H1 (cell line): ENCODE data around the gene TRIM40. TPM values are rescaled to one million over a fixed set of nuclear protein-coding genes. Genes with fewer than 3 reads are reported as not detected.

Experiments used
- BRCA1 ChIP-seq: IDR thresholded peaks from 2 replicates; pipeline ENCODE4 v1.6.1; 2012; ENCODE audit warnings: low read depth, low read length, improper control_type of control experiment
- POLR2A ChIP-seq, 2 experiments: IDR thresholded peaks; 1 replicate in 1 of 2; 2 replicates in 1 of 2; pipeline ENCODE4 v1.6.1; 2011; ENCODE audit warnings: low read depth in 2 of 2, low read length in 2 of 2, mild to moderate bottlenecking in 2 of 2; ENCODE audit errors: control extremely low read depth in 1 of 2
- SIN3A ChIP-seq, 2 experiments: IDR thresholded peaks in 1 of 2; conservative IDR thresholded peaks in 1 of 2; 2 replicates each; pipeline ENCODE4 v1.6.1; 2011 to 2012; ENCODE audit warnings: low read length in 2 of 2, improper control_type of control experiment in 1 of 2, low read depth in 1 of 2, mild to moderate bottlenecking in 1 of 2
- TEAD4 ChIP-seq: IDR thresholded peaks from 2 replicates; pipeline ENCODE4 v1.6.1; 2012; ENCODE audit warnings: low read depth, low read length, inconsistent platforms, mixed read lengths
- polyA plus RNA-seq, 7 experiments: library from polyadenylated mRNA; depleted of rRNA in 3 of 7; stranded (reverse) in 5 of 7; unstranded in 2 of 7; fragments of >200 nt in 5 of 7; fragments of 200-250 nt in 2 of 7; gene quantifications; 1 replicate in 5 of 7; 2 replicates in 1 of 7; 4 replicates in 1 of 7; pipeline versions ENCODE4 v1.2.1 to v1.2.3, GENCODE V29; 2011 to 2013; ENCODE audit warnings: missing spikeins in 2 of 7, mixed read lengths in 2 of 7
- total RNA-seq: library from RNA; stranded (reverse); fragmentation: NEBNext Ultra II Directional; extraction: Animal tissue kit (Norgen Biotek cat#: 25700); gene quantifications from 2 replicates; pipeline ENCODE4 v1.2.1, GENCODE V29; 2021
- TF ChIP-seq, protein P1 (sequence below): fragments of 300-600 bp; sonication (generic); IDR thresholded peaks from 2 replicates; pipeline ENCODE4 v1.7.1; 2012; ENCODE audit warnings: low read length, moderate library complexity, mild to moderate bottlenecking, inconsistent platforms; ENCODE audit not compliant: insufficient replicate concordance
- TF ChIP-seq, protein P2 (sequence below): IDR thresholded peaks from 2 replicates; pipeline ENCODE4 v1.6.1; 2012; ENCODE audit warnings: inconsistent platforms

Gene TRIM40
- total and polyA plus RNA-seq, 2 of the 8 experiments (the other 6 are each of a cell fraction or from before 2014, with no cell fraction given), result not detected

DNA sequence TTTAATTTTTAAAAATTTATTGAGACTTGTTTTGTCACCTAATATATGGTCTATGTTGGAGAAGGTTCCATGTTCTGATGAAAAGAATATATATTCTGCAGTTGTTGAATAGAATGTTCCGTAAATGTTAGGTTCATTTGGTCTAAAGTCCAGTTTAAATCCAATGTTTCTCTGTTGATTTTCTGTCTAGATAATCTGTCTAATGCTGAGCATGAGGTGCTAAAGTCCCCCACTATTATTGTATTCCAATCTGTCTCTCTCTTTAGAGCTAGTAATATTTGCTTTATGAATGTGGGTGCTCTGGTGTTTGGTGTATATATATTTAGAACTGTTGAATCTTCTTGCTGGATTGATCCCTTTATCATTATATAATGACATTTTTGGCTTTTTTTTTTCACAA lies 42.9 kb downstream of the TRIM40 start (continued):
- TF ChIP-seq BRCA1, result no peak
- no peak for TF ChIP-seq SIN3A (conservative IDR thresholded peaks at IDR 0.05 in 1 of 2, IDR thresholded peaks at IDR 0.05 in 1 of 2; ENCODE audit: low read depth in 1 of 2, low read length in 2 of 2)
- TF ChIP-seq POLR2A (IDR thresholded peaks at IDR 0.05; ENCODE audit: control extremely low read depth in 1 of 2, low read depth in 2 of 2, low read length in 2 of 2), result no peak
- TF ChIP-seq, protein P1, sequence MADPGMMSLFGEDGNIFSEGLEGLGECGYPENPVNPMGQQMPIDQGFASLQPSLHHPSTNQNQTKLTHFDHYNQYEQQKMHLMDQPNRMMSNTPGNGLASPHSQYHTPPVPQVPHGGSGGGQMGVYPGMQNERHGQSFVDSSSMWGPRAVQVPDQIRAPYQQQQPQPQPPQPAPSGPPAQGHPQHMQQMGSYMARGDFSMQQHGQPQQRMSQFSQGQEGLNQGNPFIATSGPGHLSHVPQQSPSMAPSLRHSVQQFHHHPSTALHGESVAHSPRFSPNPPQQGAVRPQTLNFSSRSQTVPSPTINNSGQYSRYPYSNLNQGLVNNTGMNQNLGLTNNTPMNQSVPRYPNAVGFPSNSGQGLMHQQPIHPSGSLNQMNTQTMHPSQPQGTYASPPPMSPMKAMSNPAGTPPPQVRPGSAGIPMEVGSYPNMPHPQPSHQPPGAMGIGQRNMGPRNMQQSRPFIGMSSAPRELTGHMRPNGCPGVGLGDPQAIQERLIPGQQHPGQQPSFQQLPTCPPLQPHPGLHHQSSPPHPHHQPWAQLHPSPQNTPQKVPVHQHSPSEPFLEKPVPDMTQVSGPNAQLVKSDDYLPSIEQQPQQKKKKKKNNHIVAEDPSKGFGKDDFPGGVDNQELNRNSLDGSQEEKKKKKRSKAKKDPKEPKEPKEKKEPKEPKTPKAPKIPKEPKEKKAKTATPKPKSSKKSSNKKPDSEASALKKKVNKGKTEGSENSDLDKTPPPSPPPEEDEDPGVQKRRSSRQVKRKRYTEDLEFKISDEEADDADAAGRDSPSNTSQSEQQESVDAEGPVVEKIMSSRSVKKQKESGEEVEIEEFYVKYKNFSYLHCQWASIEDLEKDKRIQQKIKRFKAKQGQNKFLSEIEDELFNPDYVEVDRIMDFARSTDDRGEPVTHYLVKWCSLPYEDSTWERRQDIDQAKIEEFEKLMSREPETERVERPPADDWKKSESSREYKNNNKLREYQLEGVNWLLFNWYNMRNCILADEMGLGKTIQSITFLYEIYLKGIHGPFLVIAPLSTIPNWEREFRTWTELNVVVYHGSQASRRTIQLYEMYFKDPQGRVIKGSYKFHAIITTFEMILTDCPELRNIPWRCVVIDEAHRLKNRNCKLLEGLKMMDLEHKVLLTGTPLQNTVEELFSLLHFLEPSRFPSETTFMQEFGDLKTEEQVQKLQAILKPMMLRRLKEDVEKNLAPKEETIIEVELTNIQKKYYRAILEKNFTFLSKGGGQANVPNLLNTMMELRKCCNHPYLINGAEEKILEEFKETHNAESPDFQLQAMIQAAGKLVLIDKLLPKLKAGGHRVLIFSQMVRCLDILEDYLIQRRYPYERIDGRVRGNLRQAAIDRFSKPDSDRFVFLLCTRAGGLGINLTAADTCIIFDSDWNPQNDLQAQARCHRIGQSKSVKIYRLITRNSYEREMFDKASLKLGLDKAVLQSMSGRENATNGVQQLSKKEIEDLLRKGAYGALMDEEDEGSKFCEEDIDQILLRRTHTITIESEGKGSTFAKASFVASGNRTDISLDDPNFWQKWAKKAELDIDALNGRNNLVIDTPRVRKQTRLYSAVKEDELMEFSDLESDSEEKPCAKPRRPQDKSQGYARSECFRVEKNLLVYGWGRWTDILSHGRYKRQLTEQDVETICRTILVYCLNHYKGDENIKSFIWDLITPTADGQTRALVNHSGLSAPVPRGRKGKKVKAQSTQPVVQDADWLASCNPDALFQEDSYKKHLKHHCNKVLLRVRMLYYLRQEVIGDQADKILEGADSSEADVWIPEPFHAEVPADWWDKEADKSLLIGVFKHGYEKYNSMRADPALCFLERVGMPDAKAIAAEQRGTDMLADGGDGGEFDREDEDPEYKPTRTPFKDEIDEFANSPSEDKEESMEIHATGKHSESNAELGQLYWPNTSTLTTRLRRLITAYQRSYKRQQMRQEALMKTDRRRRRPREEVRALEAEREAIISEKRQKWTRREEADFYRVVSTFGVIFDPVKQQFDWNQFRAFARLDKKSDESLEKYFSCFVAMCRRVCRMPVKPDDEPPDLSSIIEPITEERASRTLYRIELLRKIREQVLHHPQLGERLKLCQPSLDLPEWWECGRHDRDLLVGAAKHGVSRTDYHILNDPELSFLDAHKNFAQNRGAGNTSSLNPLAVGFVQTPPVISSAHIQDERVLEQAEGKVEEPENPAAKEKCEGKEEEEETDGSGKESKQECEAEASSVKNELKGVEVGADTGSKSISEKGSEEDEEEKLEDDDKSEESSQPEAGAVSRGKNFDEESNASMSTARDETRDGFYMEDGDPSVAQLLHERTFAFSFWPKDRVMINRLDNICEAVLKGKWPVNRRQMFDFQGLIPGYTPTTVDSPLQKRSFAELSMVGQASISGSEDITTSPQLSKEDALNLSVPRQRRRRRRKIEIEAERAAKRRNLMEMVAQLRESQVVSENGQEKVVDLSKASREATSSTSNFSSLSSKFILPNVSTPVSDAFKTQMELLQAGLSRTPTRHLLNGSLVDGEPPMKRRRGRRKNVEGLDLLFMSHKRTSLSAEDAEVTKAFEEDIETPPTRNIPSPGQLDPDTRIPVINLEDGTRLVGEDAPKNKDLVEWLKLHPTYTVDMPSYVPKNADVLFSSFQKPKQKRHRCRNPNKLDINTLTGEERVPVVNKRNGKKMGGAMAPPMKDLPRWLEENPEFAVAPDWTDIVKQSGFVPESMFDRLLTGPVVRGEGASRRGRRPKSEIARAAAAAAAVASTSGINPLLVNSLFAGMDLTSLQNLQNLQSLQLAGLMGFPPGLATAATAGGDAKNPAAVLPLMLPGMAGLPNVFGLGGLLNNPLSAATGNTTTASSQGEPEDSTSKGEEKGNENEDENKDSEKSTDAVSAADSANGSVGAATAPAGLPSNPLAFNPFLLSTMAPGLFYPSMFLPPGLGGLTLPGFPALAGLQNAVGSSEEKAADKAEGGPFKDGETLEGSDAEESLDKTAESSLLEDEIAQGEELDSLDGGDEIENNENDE, result no peak
- TF ChIP-seq, protein P2, sequence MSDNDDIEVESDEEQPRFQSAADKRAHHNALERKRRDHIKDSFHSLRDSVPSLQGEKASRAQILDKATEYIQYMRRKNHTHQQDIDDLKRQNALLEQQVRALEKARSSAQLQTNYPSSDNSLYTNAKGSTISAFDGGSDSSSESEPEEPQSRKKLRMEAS, result no peak
- no peak for TF ChIP-seq TEAD4
- TF ChIP-seq, all 59 proteins: peak for 0
